SK-N-MC (cell line): Measurements from ENCODE around the gene ADCY3.

ENCODE experiments used
- EZH2 ChIP-seq: fragments of 200-600 bp; sonication (generic); IDR thresholded peaks from one replicate; pipeline ENCODE4 v1.6.1; 2017; ENCODE audit warnings: antibody characterized with exemption
- POLR2AphosphoS5 ChIP-seq: IDR thresholded peaks from 2 replicates; pipeline ENCODE4 v1.6.1; 2012; ENCODE audit warnings: mild to moderate bottlenecking, low read depth, low read length, borderline replicate concordance

- TF ChIP-seq POLR2AphosphoS5: no peak
- no peak for TF ChIP-seq EZH2
Measured at GRCh38 chr2:24831221-24832072, 88.6 kb downstream of the ADCY3 start.
